ENCODE data around the gene EBF3. TPM values are rescaled to one million over a fixed set of nuclear protein-coding genes. Genes with fewer than 3 reads are reported as not detected.

EBF3 gene
- total RNA-seq, 1 experiment from 2014 or later = 0.22 TPM

DNA sequence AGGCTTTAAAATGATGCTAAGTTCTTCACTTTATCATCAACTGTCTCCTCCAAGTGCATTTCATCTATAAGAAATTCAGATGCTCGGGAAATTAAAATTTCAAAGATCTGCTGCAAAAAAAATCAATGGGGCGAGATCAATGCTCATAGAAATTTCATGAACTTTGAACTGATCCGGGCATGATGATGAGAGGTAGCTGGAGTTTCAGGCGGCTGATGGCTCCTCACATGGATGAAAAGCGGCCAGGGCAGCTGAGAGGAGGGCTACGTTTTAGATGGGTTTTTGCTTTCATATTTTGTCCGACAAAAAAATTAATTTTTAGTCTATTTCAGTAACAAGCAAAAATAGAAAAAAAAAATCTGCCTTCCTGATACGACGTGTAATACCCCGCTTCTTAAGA is 109.9 kb downstream of the EBF3 start:
- Histone ChIP-seq H4K5ac (ENCODE audit: insufficient read length, low read depth, low read length) (no peak overlapping the region), H3K4me2 (ENCODE audit: insufficient read depth, insufficient read length, low read length) (no peak overlapping the region), H2BK5ac (ENCODE audit: insufficient read length, low read length) (no peak overlapping the region), H2BK15ac (ENCODE audit: low read depth, low read length) (no peak overlapping the region), H3K14ac (ENCODE audit: insufficient read depth, low read length) (no peak overlapping the region), H4K8ac (replicated peaks; ENCODE audit: insufficient read length, low read depth, low read length) (no peak overlapping the region), H3K4me1 (ENCODE audit: insufficient read depth, low read length) (no peaks in the 10 kb centered on the region), H3K9ac (ENCODE audit: extremely low read depth, insufficient read length, low read length) (no peak overlapping the region), H4K20me1 (ENCODE audit: control insufficient read depth, insufficient read depth, insufficient read length) (no peaks in the 10 kb centered on the region), H3K23me2 (ENCODE audit: insufficient read length, low read depth, low read length, poor library complexity, severe bottlenecking) (no peaks in the 10 kb centered on the region), H2AFZ (ENCODE audit: low read length) (no peak overlapping the region), H3T11ph (ENCODE audit: low read length) (no peak overlapping the region), H3K27me3 (ENCODE audit: insufficient read depth, low read length) (no peaks in the 10 kb centered on the region), H3K23ac (ENCODE audit: insufficient read length, low read depth, low read length) (no peak overlapping the region), H3K79me1 (ENCODE audit: insufficient read depth, low read depth, low read length, poor library complexity, severe bottlenecking) (no peaks in the 10 kb centered on the region), H3K56ac (ENCODE audit: insufficient read length, low read depth, low read length) (no peak overlapping the region), H2BK12ac (ENCODE audit: insufficient read length, low read depth, low read length) (no peak overlapping the region), H3K27ac (ENCODE audit: insufficient read length, low read depth, low read length) (no peak overlapping the region), H3K9me3 (ENCODE audit: control insufficient read depth, low read depth, low read length) (no peaks in the 10 kb centered on the region), H2BK20ac (ENCODE audit: low read depth, low read length, poor library complexity, severe bottlenecking) (no peak overlapping the region), H2AK5ac (ENCODE audit: insufficient read length, low read length) (no peak overlapping the region), H3K4ac (ENCODE audit: low read depth, low read length) (no peak overlapping the region), H3K79me2 (ENCODE audit: insufficient read depth, low read length) (no peaks in the 10 kb centered on the region), H4K91ac (ENCODE audit: insufficient read length, low read depth, low read length) (no peak overlapping the region), H3K18ac (ENCODE audit: insufficient read length, low read depth, low read length) (no peak overlapping the region), H2BK120ac (ENCODE audit: low read depth, low read length, poor library complexity, severe bottlenecking) (no peak overlapping the region)
- peaks cover 4 to 5% of the 10 kb centered on the region in 2 experiments; a peak in 4 of 5 replicates for H3K9me3 Mint-ChIP-seq
- no peak overlapping the region for H3K27ac Mint-ChIP-seq
- TF ChIP-seq, protein P1, sequence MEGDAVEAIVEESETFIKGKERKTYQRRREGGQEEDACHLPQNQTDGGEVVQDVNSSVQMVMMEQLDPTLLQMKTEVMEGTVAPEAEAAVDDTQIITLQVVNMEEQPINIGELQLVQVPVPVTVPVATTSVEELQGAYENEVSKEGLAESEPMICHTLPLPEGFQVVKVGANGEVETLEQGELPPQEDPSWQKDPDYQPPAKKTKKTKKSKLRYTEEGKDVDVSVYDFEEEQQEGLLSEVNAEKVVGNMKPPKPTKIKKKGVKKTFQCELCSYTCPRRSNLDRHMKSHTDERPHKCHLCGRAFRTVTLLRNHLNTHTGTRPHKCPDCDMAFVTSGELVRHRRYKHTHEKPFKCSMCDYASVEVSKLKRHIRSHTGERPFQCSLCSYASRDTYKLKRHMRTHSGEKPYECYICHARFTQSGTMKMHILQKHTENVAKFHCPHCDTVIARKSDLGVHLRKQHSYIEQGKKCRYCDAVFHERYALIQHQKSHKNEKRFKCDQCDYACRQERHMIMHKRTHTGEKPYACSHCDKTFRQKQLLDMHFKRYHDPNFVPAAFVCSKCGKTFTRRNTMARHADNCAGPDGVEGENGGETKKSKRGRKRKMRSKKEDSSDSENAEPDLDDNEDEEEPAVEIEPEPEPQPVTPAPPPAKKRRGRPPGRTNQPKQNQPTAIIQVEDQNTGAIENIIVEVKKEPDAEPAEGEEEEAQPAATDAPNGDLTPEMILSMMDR (conservative IDR thresholded peaks at IDR 0.05) = no peak
- peaks cover 0 to 4% (median 0%) of the 10 kb centered on the region in 3 experiments; a peak in 2 of 7 replicates for H3K36me3 Mint-ChIP-seq (ENCODE audit: insufficient read depth in 1 of 3, low read depth in 3 of 3)
- DNase-seq = no peak
- peaks cover 2 to 10% of the 10 kb centered on the region in 2 experiments; a peak in 3 of 4 replicates for H3K4me1 Mint-ChIP-seq
- peaks cover 9% of the 10 kb centered on the region for H3K27me3 Mint-ChIP-seq (ENCODE audit: low read depth)
- no peak overlapping the region for H3K4me3 Mint-ChIP-seq
- no CpG with 5 or more reads among the region's 10 CpGs for WGBS (ENCODE audit: extremely low coverage, insufficient read length, low lambda C conversion rate)
